Spinal cord (tissue), 10 donors: ENCODE results near the gene USP4. TPM values are rescaled to one million over a fixed set of nuclear protein-coding genes. Genes with fewer than 3 reads are reported as not detected.

ENCODE experiments used
- DNase-seq, 6 donors: peaks; one replicate each; pipeline versions ENCODE4 v3.0.0 to v3.0.0-alpha.2; 2013 to 2015; ENCODE audit warnings: low spot score in 6 of 6, low read depth in 4 of 6
- H3K27ac ChIP-seq: one replicate; pipeline ENCODE4 v1.5.1; 2013; ENCODE audit warnings: low read depth, low read length, control low read depth
- H3K27me3 ChIP-seq: one replicate; pipeline ENCODE4 v1.6.1; 2013; ENCODE audit warnings: low read length; ENCODE audit not compliant: control insufficient read depth, insufficient read depth
- H3K36me3 ChIP-seq: one replicate; pipeline ENCODE4 v1.6.1; 2013; ENCODE audit warnings: low read length; ENCODE audit not compliant: control insufficient read depth, insufficient read depth
- H3K4me1 ChIP-seq: one replicate; pipeline ENCODE4 v1.6.1; 2013; ENCODE audit warnings: low read length; ENCODE audit not compliant: control insufficient read depth, insufficient read depth
- H3K4me3 ChIP-seq: one replicate; pipeline ENCODE4 v1.5.1; 2013; ENCODE audit warnings: low read depth, low read length, control low read depth
- H3K9me3 ChIP-seq: one replicate; pipeline ENCODE4 v1.6.1; 2013; ENCODE audit warnings: low read length; ENCODE audit not compliant: control insufficient read depth, insufficient read depth
- WGBS: methylation state at CpG from one replicate; pipeline ENCODE4 v1.1.5; 2013; ENCODE audit warnings: missing lambda C conversion rate; ENCODE audit not compliant: insufficient coverage; 5-methylcytosine and 5-hydroxymethylcytosine counted together
- polyA plus RNA-seq, 2 donors: library from polyadenylated mRNA; unstranded; fragments of 120-200 nt; gene quantifications; one replicate each; pipeline ENCODE4 v1.2.1, GENCODE V29; 2013; ENCODE audit not compliant: insufficient read length in 2 of 2
- total RNA-seq, 2 donors: library from RNA; depleted of rRNA in 1 of 2; stranded (reverse); fragments of 120-200 nt in 1 of 2; fragments of >200 nt in 1 of 2; gene quantifications; one replicate each; pipeline versions ENCODE4 v1.2.3 to v1.2.4, GENCODE V29; 2013 to 2014
- donor health status: healthy.

USP4 gene
- total and polyA plus RNA-seq, 4 donors, result 30.9 to 80.1 (median 48.7) TPM

GRCh38 chr3:49265661-49266386 is 74.0 kb downstream of the USP4 start:
- Histone ChIP-seq H3K4me1 (peaks cover 12% of the 10 kb centered on the region), H3K27me3 (no peaks in the 10 kb centered on the region), H3K36me3 (peaks cover 13% of the 10 kb centered on the region), H3K4me3 (no peak overlapping the region), H3K9me3 (no peaks in the 10 kb centered on the region), H3K27ac (no peak overlapping the region)
- 94% methylated on average over 10 of the region's 10 CpGs for WGBS
- DNase-seq, result no peak

GRCh38 chr3:49263159-49263889 is 76.5 kb downstream of the USP4 start:
- Histone ChIP-seq H3K27me3 (no peaks in the 10 kb centered on the region), H3K4me1 (peaks cover 12% of the 10 kb centered on the region), H3K4me3 (no peak overlapping the region), H3K36me3 (peaks cover 4% of the 10 kb centered on the region), H3K9me3 (no peaks in the 10 kb centered on the region), H3K27ac (no peak overlapping the region)
- DNase-seq, result no peak
- 87% methylated on average over 5 of the region's 6 CpGs for WGBS

DNA sequence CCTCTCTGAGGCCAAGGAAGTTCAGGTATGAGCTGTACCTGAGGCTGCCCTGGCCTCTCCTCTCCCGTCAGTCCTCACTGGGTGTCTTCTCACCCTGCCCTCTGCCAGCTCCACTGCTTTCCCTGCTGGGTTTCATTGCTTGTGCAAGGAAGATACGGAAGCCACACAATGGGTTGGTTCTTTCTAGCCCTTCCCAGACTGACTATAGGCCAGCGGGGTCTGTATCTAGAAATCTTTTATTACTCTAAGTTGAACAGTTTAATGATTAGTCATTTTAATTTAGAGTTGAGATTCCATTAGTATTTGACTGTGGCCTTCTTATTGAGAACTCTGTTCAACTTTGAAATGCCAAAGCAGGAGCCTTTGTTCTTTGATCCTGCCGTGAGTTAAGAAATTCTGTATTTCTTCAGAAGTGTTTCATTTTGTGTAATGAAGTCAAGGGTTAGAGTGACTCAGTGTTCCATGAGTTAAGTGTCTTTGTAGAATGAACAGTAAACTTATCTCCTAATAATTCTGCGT is 79.0 kb downstream of the USP4 start:
- DNase-seq, result no peak
- Histone ChIP-seq H3K36me3 (peaks cover 4% of the 10 kb centered on the region), H3K27ac (no peak overlapping the region), H3K4me1 (peaks cover 3% of the 10 kb centered on the region), H3K27me3 (no peaks in the 10 kb centered on the region), H3K4me3 (no peak overlapping the region), H3K9me3 (no peaks in the 10 kb centered on the region)
- WGBS, result 83% methylated on average over 1 of the region's 5 CpGs

GRCh38 chr3:49257187-49257586 is 82.7 kb downstream of the USP4 start:
- no peak overlapping the region for H3K4me3 ChIP-seq
- no peak overlapping the region for H3K27ac ChIP-seq
- peaks cover 4% of the 10 kb centered on the region for H3K36me3 ChIP-seq
- WGBS, result 38% methylated on average over 1 of the region's 3 CpGs
- H3K9me3 ChIP-seq, result no peaks in the 10 kb centered on the region
- peaks cover 6% of the 10 kb centered on the region for H3K4me1 ChIP-seq
- no peaks in the 10 kb centered on the region for H3K27me3 ChIP-seq
- DNase-seq, result no peak

GRCh38 chr3:49255718-49256511 is 83.9 kb downstream of the USP4 start:
- no peaks in the 10 kb centered on the region for H3K9me3 ChIP-seq
- no peaks in the 10 kb centered on the region for H3K36me3 ChIP-seq
- no peaks in the 10 kb centered on the region for H3K27me3 ChIP-seq
- DNase-seq, result no peak
- no peak overlapping the region for H3K27ac ChIP-seq
- 78% methylated on average over 6 of the region's 6 CpGs for WGBS
- H3K4me3 ChIP-seq, result no peak overlapping the region
- H3K4me1 ChIP-seq, result peaks cover 6% of the 10 kb centered on the region

DNA sequence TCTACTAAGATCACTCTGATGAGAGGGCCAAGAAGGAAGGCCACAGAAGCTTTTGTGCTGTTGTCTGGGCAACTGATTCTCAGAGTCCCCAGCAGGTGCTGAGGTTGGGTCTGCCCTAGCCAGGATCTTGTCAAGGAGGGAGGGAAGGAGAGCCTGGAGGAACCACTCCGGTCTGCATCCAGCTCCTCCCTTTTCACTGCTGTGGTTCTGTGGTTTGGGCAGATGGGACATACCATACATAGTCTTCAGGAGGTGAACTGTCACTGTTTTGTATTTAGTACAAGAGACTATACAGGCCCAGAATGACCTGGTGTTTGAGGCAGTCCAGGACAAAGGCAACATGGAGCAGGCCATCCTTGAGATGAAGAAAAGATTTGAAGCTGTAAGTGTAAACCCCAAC is 84.7 kb downstream of the USP4 start:
- DNase-seq, result peak in 1 of 6 donors; percentile 4
- Histone ChIP-seq H3K9me3 (no peaks in the 10 kb centered on the region), H3K27me3 (no peaks in the 10 kb centered on the region), H3K4me3 (no peak overlapping the region), H3K27ac (no peak overlapping the region), H3K4me1 (peaks cover 6% of the 10 kb centered on the region), H3K36me3 (no peaks in the 10 kb centered on the region)
- WGBS, result no CpG with 5 or more reads among the region's 1 CpG

DNA sequence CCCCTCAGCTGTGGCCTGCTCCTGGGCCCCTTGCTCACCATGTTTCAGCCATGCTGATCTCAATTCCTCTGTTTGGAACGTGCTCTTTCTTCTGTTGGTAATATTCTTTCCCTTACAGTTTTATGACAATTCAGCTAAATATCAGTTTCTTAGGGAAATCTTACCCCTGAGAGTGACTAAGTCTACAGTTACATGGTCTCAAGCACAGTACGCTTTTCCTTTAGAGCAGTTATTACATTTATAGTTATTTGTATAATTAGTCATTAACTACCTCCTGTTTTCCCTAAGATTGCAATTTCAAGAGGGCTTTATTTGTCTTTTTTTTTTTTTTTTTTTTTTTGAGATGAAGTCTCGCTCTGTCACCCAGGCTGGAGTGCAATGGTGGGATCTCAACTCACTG is 86.3 kb downstream of the USP4 start:
- Histone ChIP-seq H3K36me3 (no peaks in the 10 kb centered on the region), H3K27ac (no peak overlapping the region), H3K27me3 (no peaks in the 10 kb centered on the region), H3K4me3 (no peak overlapping the region), H3K9me3 (no peaks in the 10 kb centered on the region), H3K4me1 (peaks cover 6% of the 10 kb centered on the region)
- DNase-seq, result no peak
- WGBS, result no CpG with 5 or more reads among the region's 3 CpGs

- Histone ChIP-seq H3K27me3 (no peaks in the 10 kb centered on the region), H3K27ac (peak overlapping the region; percentile 25), H3K4me3 (no peak overlapping the region), H3K4me1 (peaks cover 3% of the 10 kb centered on the region), H3K36me3 (no peaks in the 10 kb centered on the region), H3K9me3 (no peaks in the 10 kb centered on the region)
- no peak for DNase-seq
These were observed 91.0 kb downstream of the USP4 start for GRCh38 chr3:49248840-49249227.

DNA sequence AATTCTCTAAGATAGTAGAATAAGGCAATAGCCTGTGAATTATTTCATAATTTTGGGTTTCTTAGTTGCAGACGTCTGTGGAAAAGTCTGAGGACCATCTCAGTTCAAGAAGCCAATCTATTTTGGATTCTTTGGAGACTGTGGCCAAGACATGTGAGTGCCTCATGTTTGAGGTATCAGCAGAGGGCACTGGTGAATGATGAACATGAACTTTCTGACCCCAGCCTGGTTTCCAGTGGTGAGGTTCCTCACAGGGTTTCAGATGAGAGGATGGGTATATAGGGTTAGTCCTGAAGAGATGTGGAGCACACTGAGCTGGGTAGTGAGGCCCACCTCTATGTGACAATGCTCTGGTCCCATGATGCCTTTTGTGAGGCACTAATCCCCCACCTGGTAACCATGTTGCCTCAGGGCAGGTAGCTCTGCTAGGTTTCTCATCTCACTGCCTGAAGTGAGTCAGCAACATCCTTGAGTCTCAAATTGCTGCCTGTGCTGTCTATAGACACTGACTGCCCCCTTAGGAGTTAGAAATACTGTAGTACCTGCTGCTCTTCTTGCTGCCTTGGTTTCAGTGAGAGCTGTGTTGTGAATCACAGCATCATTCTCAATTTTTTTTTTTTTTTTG is 95.2 kb downstream of the USP4 start:
- Histone ChIP-seq H3K4me1 (no peaks in the 10 kb centered on the region), H3K9me3 (no peaks in the 10 kb centered on the region), H3K27me3 (no peaks in the 10 kb centered on the region), H3K36me3 (no peaks in the 10 kb centered on the region), H3K27ac (no peak overlapping the region), H3K4me3 (no peak overlapping the region)
- 75% methylated on average over 1 of the region's 1 CpG for WGBS
- peak in 1 of 6 donors; percentile 32 for DNase-seq
